ENCODE results near the gene TRAPPC2L.

Gene TRAPPC2L

DNA sequence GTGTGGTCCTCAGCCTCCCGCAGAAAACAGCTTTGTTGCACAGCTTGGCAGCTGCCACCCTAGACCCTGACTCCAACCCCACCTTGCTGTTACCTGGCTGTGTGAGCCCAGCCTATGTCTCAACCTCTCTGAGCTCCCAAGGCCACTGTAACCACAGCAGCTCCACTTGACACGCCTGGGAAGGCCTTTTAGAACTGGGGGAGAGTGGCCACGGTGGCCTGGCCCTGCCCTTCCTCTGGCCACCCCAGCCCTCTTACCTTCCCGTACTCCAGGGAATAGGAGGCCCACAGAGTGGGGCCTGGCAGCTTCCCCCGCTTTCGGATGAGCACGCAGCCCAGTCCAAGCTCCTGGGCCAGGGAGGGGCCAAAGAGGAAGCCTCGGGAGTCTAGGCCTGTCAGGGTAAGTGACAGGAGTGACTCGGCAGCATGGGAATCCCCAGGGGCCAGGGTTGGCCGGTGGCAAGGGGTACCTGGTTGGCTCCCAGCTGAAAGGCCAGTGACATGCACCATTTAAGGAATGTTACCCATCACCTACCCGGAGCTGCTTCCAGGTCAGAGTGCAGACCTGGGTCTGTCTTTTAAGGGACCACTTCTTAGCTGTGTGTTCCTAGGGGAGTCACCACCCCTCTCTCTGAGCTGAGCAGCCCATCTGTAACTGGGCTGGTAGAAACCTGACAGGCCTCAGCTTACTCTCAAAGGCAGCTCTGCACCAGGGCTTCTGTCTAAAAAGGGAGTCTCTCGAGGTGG lies 46.6 kb upstream of the TRAPPC2L start:
- H3K36me3 ChIP-seq: peaks cover 56% of the 10 kb centered on the region
- no peak for DNase-seq

DNA sequence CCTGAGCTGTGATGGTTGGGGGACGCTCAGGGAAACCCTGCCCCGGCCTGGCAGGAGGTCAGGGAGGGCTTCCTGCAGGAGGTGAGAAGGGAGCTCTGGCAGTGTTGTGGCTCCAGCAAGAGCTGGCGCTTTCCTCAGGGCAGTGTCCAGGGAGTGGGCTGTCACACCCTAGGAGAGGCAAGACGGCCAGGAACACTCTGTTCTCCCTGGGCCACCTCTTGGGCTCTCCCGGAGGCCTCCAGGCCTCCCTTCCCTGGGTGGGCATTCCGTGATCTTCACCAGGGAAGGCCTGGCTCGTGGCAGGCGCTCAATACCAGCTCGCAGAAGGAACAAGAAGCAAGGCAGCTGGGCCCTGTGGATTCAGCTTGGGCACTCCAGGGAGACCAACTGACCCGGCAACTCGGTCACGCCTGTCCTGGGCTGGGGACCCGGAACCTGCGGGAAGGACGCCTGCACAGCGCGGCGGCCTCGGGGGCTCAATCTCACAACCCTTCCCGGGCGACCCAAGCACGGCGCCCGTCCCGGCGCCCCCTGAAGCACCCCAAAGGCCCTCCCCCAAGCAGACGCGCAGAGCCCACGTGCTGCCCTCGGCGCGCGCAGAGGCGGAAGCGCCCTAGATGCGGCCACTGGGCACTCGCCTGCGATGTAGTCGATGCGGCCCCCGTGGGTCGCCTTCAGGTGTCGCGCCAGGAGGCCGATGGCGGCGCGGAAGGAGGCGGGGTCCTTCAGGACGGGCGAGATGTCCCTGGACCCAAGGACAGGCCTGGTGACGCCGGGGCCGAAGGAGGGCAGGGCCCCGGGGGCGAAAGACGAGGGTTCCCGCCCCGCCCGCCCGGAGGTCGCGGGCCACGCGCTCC lies 45.8 kb upstream of the TRAPPC2L start:
- Histone ChIP-seq H3K36me3 (peaks cover 48% of the 10 kb centered on the region), H3K4me3 (ENCODE audit: low read depth, low read length) (peak overlapping the region; percentile 55), H3K4me1 (peaks cover 9% of the 10 kb centered on the region), H3K9me3 (peaks cover 5% of the 10 kb centered on the region; the same call in 1 of the 2 replicates), H3K27me3 (peaks cover 12% of the 10 kb centered on the region)
- TF ChIP-seq, protein P1, sequence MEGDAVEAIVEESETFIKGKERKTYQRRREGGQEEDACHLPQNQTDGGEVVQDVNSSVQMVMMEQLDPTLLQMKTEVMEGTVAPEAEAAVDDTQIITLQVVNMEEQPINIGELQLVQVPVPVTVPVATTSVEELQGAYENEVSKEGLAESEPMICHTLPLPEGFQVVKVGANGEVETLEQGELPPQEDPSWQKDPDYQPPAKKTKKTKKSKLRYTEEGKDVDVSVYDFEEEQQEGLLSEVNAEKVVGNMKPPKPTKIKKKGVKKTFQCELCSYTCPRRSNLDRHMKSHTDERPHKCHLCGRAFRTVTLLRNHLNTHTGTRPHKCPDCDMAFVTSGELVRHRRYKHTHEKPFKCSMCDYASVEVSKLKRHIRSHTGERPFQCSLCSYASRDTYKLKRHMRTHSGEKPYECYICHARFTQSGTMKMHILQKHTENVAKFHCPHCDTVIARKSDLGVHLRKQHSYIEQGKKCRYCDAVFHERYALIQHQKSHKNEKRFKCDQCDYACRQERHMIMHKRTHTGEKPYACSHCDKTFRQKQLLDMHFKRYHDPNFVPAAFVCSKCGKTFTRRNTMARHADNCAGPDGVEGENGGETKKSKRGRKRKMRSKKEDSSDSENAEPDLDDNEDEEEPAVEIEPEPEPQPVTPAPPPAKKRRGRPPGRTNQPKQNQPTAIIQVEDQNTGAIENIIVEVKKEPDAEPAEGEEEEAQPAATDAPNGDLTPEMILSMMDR (IDR thresholded peaks at IDR 0.05; ENCODE audit: low read depth, low read length): no peak
- peak; percentile 64 for DNase-seq

More for the DNA sequence above, 46.6 kb upstream of the TRAPPC2L start:
- TF ChIP-seq, protein P1 (IDR thresholded peaks at IDR 0.05; ENCODE audit: low read depth, low read length): no peak
- peaks cover 11% of the 10 kb centered on the region for H3K27me3 ChIP-seq
- peaks cover 5% of the 10 kb centered on the region; the same call in 1 of the 2 replicates for H3K9me3 ChIP-seq
- peak overlapping the region; percentile 55 for H3K4me3 ChIP-seq (ENCODE audit: low read depth, low read length)
- H3K4me1 ChIP-seq: peaks cover 9% of the 10 kb centered on the region

DNA sequence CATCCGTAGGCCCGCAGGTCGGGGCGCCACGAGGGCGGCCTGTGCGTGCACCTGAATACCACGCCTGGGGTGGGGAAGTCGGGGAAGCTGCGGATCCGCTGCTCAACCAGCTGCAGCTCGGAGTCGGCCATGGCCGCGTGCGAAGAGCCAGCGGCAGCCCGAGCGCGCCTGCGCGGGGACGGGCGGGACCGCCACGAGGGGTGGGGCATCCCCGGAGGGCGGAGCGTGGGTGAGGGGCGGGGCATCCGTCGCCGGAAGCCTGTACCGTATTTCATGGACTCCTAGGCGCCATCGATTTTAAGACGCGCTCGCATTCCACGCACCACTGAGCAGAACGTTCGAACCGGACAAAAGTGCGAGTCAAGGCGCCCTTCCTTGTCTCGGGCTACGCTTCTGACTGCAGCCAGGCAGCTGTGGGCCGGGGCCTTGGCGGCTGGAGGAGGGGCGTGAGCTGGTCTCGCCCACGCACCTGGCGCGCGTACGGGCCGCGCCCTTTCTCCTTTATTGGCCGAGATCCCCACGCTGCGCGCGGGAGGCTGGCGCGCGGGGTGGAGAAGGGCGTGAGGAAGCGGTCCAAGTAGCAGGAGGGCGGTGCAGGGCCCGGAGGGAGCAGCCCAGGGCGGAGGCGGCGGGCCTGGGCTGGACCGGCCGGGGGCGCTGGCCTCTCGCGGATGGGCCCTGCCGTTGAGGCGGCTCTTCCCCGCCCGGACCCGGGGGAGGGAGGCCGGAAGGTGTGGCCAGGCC lies 45.0 kb upstream of the TRAPPC2L start, which contains the start of gene APRT:
Gene APRT (minus strand): TSS at position 160 of the 744 bp plus-strand sequence. CDS start 29 bp downstream, at position 131.
- Histone ChIP-seq H3K4me3 (ENCODE audit: low read depth, low read length) (peak within 1 kb of the TSS; percentile 55), H3K4me1 (peaks cover 9% of the 10 kb centered on the region), H3K9me3 (peaks cover 5% of the 10 kb centered on the region; the same call in 1 of the 2 replicates), H3K27me3 (peaks cover 12% of the 10 kb centered on the region), H3K36me3 (peaks cover 40% of the 10 kb centered on the region)
- peak; percentile 96 for DNase-seq
- TF ChIP-seq, protein P1 (IDR thresholded peaks at IDR 0.05; ENCODE audit: low read depth, low read length): no peak

DNA sequence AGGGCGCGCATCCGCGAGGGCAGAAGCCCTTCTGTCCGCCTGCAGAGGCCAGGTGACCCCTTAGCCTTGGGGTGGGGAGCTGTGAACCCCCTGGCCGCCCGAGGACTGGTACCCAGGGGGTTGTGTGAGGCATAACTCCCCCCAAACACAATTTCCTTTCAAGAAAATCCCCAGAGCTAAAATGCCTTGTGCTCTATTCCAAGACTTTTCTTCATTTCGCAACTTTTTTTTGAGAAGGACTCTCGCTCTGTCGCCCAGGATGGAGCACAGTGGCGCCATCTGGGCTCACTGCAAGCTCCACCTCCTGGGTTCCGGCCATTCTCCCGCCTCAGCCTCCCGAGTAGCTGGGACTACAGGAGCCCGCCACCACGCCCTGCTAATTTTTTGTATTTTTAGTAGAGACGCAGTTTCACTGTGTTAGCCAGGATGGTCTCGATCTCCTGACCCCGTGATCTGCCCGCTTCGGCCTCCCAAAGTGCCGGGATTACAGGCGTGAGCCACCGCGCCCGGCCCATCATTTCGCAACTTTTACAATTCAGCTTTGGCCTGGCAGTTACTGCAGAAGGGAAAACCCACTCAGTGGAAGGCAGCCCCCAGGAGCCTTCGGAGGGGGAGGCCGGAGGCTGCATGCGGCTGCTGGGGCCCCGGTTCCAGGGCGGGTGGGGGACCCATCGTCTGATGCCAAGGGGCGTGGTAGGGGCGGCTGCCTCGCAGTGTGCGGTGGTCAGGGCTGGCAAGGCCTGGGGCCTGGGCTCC lies 44.2 kb upstream of the TRAPPC2L start:
- peaks cover 9% of the 10 kb centered on the region for H3K4me1 ChIP-seq
- no peak for DNase-seq
- H3K9me3 ChIP-seq: peaks cover 5% of the 10 kb centered on the region; the same call in 1 of the 2 replicates
- TF ChIP-seq, protein P1 (IDR thresholded peaks at IDR 0.05; ENCODE audit: low read depth, low read length): no peak
- H3K36me3 ChIP-seq: peaks cover 32% of the 10 kb centered on the region
- H3K27me3 ChIP-seq: peaks cover 12% of the 10 kb centered on the region
- no peak overlapping the region for H3K4me3 ChIP-seq (ENCODE audit: low read depth, low read length)
